HCT116 (cell line): ENCODE results near the gene BBC3. TPM values are rescaled to one million over a fixed set of nuclear protein-coding genes. Genes with fewer than 3 reads are reported as not detected.

Source experiments
- ATAC-seq: fragments of 200-7000 bp; cut with Tn5 transposase; 2 replicates; pipeline ENCODE4 v1.9.1; 2020; ENCODE audit warnings: mild to moderate bottlenecking, moderate library complexity
- BruUV-seq: library from RNA; stranded (reverse); fragments of 400-500 nt; replicated peaks from 2 replicates; lab custom pipeline; 2021; lab: Mats Ljungman, UMichigan
- CTCF ChIA-PET: fragments of 300-600 bp; sonication (Branson Sonifier 250); formaldehyde crosslinking; loops from one replicate; lab custom pipeline; 2021; ENCODE audit warnings: antibody characterized with exemption; lab: Charles Lee
- POLR2A ChIA-PET: fragments of 300-600, 350-600 bp; sonication (Branson Sonifier 250); formaldehyde crosslinking; loops from one replicate; lab custom pipeline; 2021; ENCODE audit warnings: antibody characterized with exemption; lab: Charles Lee
- RAD21 ChIA-PET, 2 experiments: fragments of 300-600 bp; sonication (Branson Sonifier 250); formaldehyde crosslinking; loops; one replicate each; lab custom pipeline; 2023; ENCODE audit warnings: low total read pairs in 2 of 2; ENCODE audit not compliant: uncharacterized antibody in 2 of 2, unreplicated experiment in 2 of 2, low non-redundant PET in 1 of 2; lab: Charles Lee
- DNase-seq: peaks from one replicate; pipeline ENCODE4 v3.0.0-alpha.2; 2010; ENCODE audit warnings: low read depth, low spot score
- H2AFZ ChIP-seq: fragments of 200-600 bp; shearing (Covaris generic), sonication (generic); 2 replicates; pipeline ENCODE4 v1.6.1; 2017; ENCODE audit warnings: low read depth, mixed run types, mixed read lengths, antibody characterized with exemption, low read length; ENCODE audit not compliant: poor library complexity, severe bottlenecking
- H3K27ac ChIP-seq: 2 replicates; pipeline ENCODE4 v1.5.1; 2012; ENCODE audit warnings: low read depth, low read length
- H3K27me3 ChIP-seq: fragments of 200-600 bp; sonication (generic); 2 replicates; pipeline ENCODE4 v1.6.1; 2016; ENCODE audit warnings: mixed run types, low read length, mixed read lengths; ENCODE audit not compliant: insufficient read depth
- H3K36me3 ChIP-seq, 2 experiments: fragments of 200-500 bp in 1 of 2; fragments of 200-600 bp in 1 of 2; sonication (Bioruptor generic) in 1 of 2; sonication (generic) in 1 of 2; 2 replicates each; pipeline versions ENCODE4 v1.5.1 to v1.6.1; 2014 to 2016; ENCODE audit warnings: low read length in 2 of 2, inconsistent platforms in 1 of 2, mixed read lengths in 1 of 2, mixed run types in 1 of 2; ENCODE audit not compliant: insufficient read depth in 2 of 2, control insufficient read depth in 1 of 2
- H3K4me1 ChIP-seq, 2 experiments: fragments of 200-600 bp in 1 of 2; sonication (generic) in 1 of 2; 2 replicates each; pipeline versions ENCODE4 v1.5.1 to v1.6.1; 2012 to 2017; ENCODE audit warnings: low read length in 2 of 2, inconsistent platforms in 1 of 2, mild to moderate bottlenecking in 1 of 2, mixed read lengths in 1 of 2, mixed run types in 1 of 2, moderate library complexity in 1 of 2; ENCODE audit not compliant: insufficient read depth in 2 of 2, control insufficient read depth in 1 of 2
- H3K4me2 ChIP-seq: fragments of 200-600 bp; sonication (generic); 2 replicates; pipeline ENCODE4 v1.6.1; 2017; ENCODE audit warnings: mixed run types, low read length, mixed read lengths
- H3K4me3 ChIP-seq, 2 experiments: fragments of 200-600 bp in 1 of 2; sonication (generic) in 1 of 2; replicated peaks in 1 of 2; 2 replicates each; pipeline ENCODE4 v1.5.1; 2011 to 2016; ENCODE audit warnings: low read length in 2 of 2, control low read depth in 1 of 2, low read depth in 1 of 2, mild to moderate bottlenecking in 1 of 2, mixed read lengths in 1 of 2, mixed run types in 1 of 2
- H3K79me2 ChIP-seq: fragments of 200-600 bp; sonication (generic); 2 replicates; pipeline ENCODE4 v1.6.1; 2017; ENCODE audit warnings: mild to moderate bottlenecking, mixed run types, low read length, moderate library complexity, mixed read lengths; ENCODE audit not compliant: insufficient read depth
- H3K9ac ChIP-seq: fragments of 200-600 bp; sonication (generic); 2 replicates; pipeline ENCODE4 v1.6.1; 2016; ENCODE audit warnings: low read length, mixed read lengths
- H3K9me2 ChIP-seq: fragments of 200-600 bp; sonication (generic), shearing (Covaris generic); 2 replicates; pipeline ENCODE4 v1.6.1; 2017; ENCODE audit warnings: mixed run types, mild to moderate bottlenecking, moderate library complexity; ENCODE audit not compliant: insufficient read depth
- H3K9me3 ChIP-seq, 2 experiments: fragments of 200-500 bp in 1 of 2; fragments of 200-600 bp in 1 of 2; sonication (Bioruptor generic) in 1 of 2; sonication (generic) in 1 of 2; 2 replicates each; pipeline ENCODE4 v1.6.1; 2014 to 2017; ENCODE audit warnings: low read length in 2 of 2, mixed read lengths in 2 of 2, inconsistent platforms in 1 of 2, low read depth in 1 of 2, mild to moderate bottlenecking in 1 of 2, mixed run types in 1 of 2, moderate library complexity in 1 of 2; ENCODE audit not compliant: control insufficient read depth in 1 of 2, insufficient read depth in 1 of 2
- H4K20me1 ChIP-seq: fragments of 200-600 bp; sonication (generic), shearing (Covaris generic); 2 replicates; pipeline ENCODE4 v1.6.1; 2017; ENCODE audit warnings: mixed run types, mild to moderate bottlenecking, moderate library complexity; ENCODE audit not compliant: insufficient read depth
- ATF3 ChIP-seq: IDR thresholded peaks from 2 replicates; pipeline ENCODE4 v1.6.1; 2012
- CEBPB ChIP-seq: IDR thresholded peaks from 2 replicates; pipeline ENCODE4 v1.6.1; 2012; ENCODE audit warnings: low read depth
- CTCF ChIP-seq, 3 experiments: fragments of 200-600 bp in 1 of 3; sonication (generic) in 1 of 3; IDR thresholded peaks in 2 of 3; conservative IDR thresholded peaks in 1 of 3; 2 replicates each; pipeline ENCODE4 v1.5.1; 2012 to 2017; ENCODE audit warnings: low read depth in 2 of 3, low read length in 2 of 3, antibody characterized with exemption in 1 of 3, borderline replicate concordance in 1 of 3, control low read depth in 1 of 3, mild to moderate bottlenecking in 1 of 3, mixed read lengths in 1 of 3, mixed run types in 1 of 3, moderate library complexity in 1 of 3; ENCODE audit not compliant: insufficient read depth in 1 of 3
- EGR1 ChIP-seq: IDR thresholded peaks from 2 replicates; pipeline ENCODE4 v1.6.1; 2012; ENCODE audit warnings: low read depth
- EZH2 ChIP-seq: fragments of 200-600 bp; sonication (generic); IDR thresholded peaks from 2 replicates; pipeline ENCODE4 v1.6.1; 2017; ENCODE audit warnings: antibody characterized with exemption, mixed run types
- EZH2phosphoT487 ChIP-seq: fragments of 200-600 bp; IDR thresholded peaks from 2 replicates; pipeline ENCODE4 v1.6.1; 2018; ENCODE audit warnings: antibody characterized with exemption, borderline replicate concordance
- MAX ChIP-seq: IDR thresholded peaks from 2 replicates; pipeline ENCODE4 v1.6.1; 2012
- POLR2A ChIP-seq: IDR thresholded peaks from 2 replicates; pipeline ENCODE4 v1.7.0; 2011; ENCODE audit warnings: borderline replicate concordance; ENCODE audit not compliant: insufficient read depth, insufficient read length; ENCODE audit errors: extremely low read depth
- POLR2AphosphoS5 ChIP-seq: IDR thresholded peaks from 2 replicates; pipeline ENCODE4 v1.6.1; 2011; ENCODE audit warnings: mild to moderate bottlenecking, low read depth, low read length, moderate library complexity
- RAD21 ChIP-seq: IDR thresholded peaks from 2 replicates; pipeline ENCODE4 v1.6.1; 2012; ENCODE audit warnings: low read depth, mild to moderate bottlenecking
- REST ChIP-seq: IDR thresholded peaks from 2 replicates; pipeline ENCODE4 v1.6.1; 2012; ENCODE audit warnings: low read depth
- SIN3A ChIP-seq: IDR thresholded peaks from 2 replicates; pipeline ENCODE4 v1.6.1; 2012; ENCODE audit warnings: low read depth
- SP1 ChIP-seq: IDR thresholded peaks from 2 replicates; pipeline ENCODE4 v1.6.1; 2012; ENCODE audit warnings: low read depth
- SRF ChIP-seq: IDR thresholded peaks from 2 replicates; pipeline ENCODE4 v1.6.1; 2012; ENCODE audit warnings: low read depth
- TCF7L2 ChIP-seq: IDR thresholded peaks from 2 replicates; pipeline ENCODE4 v1.7.0; 2011; ENCODE audit warnings: borderline replicate concordance, inconsistent platforms; ENCODE audit not compliant: insufficient read depth, insufficient read length; ENCODE audit errors: extremely low read depth
- ZBTB33 ChIP-seq: IDR thresholded peaks from 2 replicates; pipeline ENCODE4 v1.6.1; 2011; ENCODE audit warnings: mild to moderate bottlenecking, low read length, moderate library complexity; ENCODE audit not compliant: insufficient replicate concordance; ENCODE audit errors: extremely low read depth
- ZNF274 ChIP-seq: fragments of 200-500 bp; sonication (Bioruptor generic); IDR thresholded peaks from 2 replicates; pipeline ENCODE4 v1.6.1; 2014; ENCODE audit warnings: mild to moderate bottlenecking, low read depth, low read length, inconsistent platforms
- intact Hi-C: fragments of 100-400 bp; cut with micrococcal nuclease; formaldehyde crosslinking; loops from 2 replicates; pipeline ENCODE4 v1.10.0; 2022
- total RNA-seq: library from RNA; stranded (reverse); gene quantifications from one replicate; pipeline ENCODE4 v1.2.1, GENCODE V29; 2021; ENCODE audit not compliant: unreplicated experiment

BBC3 gene
- total RNA-seq, 1 experiment from 2014 or later, result 45.0 TPM

- Histone ChIP-seq H3K27ac (peak overlapping the region; percentile 97; the same call in 1 of the 2 replicates), H3K9me3 (no peaks in the 10 kb centered on the region), H3K9me2 (no peaks in the 10 kb centered on the region), H3K4me1 (peaks cover 34 to 74% of the 10 kb centered on the region in 2 experiments), H3K9ac (peak overlapping the region; percentile 87), H3K4me3 (peak overlapping the region; percentile 76 to 78), H2AFZ (no peak overlapping the region), H3K36me3 (no peaks in the 10 kb centered on the region), H3K27me3 (no peaks in the 10 kb centered on the region), H3K79me2 (peaks cover 22% of the 10 kb centered on the region), H3K4me2 (peak overlapping the region; percentile 100), H4K20me1 (no peaks in the 10 kb centered on the region)
- no peak for TF ChIP-seq EZH2phosphoT487
- TF ChIP-seq MAX, result no peak
- TF ChIP-seq RAD21, result no peak
- TF ChIP-seq SP1, result no peak
- TF ChIP-seq POLR2A, result no peak
- TF ChIP-seq SRF, result no peak
- no peak for TF ChIP-seq REST
- TF ChIP-seq ZBTB33, result no peak
- no peak for TF ChIP-seq ATF3
- no peak for TF ChIP-seq EGR1
- no peak for TF ChIP-seq CEBPB
- TF ChIP-seq POLR2AphosphoS5, result no peak
- no peak for TF ChIP-seq EZH2
- TF ChIP-seq SIN3A, result no peak
- TF ChIP-seq TCF7L2, result no peak
- TF ChIP-seq CTCF (IDR thresholded peaks at IDR 0.05 in 2 of 3, conservative IDR thresholded peaks at IDR 0.05 in 1 of 3; ENCODE audit: borderline replicate concordance in 1 of 3, insufficient read depth in 1 of 3, low read depth in 2 of 3, low read length in 2 of 3), result no peak
- TF ChIP-seq ZNF274, result no peak
- TSS peak; percentile 61 for BruUV-seq
- ATAC-seq, result no peak
- POLR2A ChIA-PET, result interaction anchor here (1.1 kb wide), 1 partner anchor 14 kb away, joined by 3 read pairs; no protein-coding TSS in a partner anchor
- intact Hi-C loops, result no loop called here
- CTCF ChIA-PET, result no interaction called here
- RAD21 ChIA-PET, result no interaction called here
- no peak for DNase-seq
Measured at GRCh38 chr19:47229676-47230053, 1.3 kb downstream of the BBC3 start.
